ENCODE data around the gene RBBP4.
"Not testable (repeated sequence)": the region's sequence is repeated elsewhere in the genome, so short reads cannot be mapped to it uniquely, and the experiment has no call there.

The RBBP4 gene

GRCh38 chr1:32696041-32696440 is 45.0 kb downstream of the RBBP4 start:
- DNase-seq, result no peak

GRCh38 chr1:32696996-32697395 is 46.0 kb downstream of the RBBP4 start:
- DNase-seq, result not testable (repeated sequence)

GRCh38 chr1:32701421-32701911 is 50.5 kb downstream of the RBBP4 start:
- no peak for DNase-seq

DNA sequence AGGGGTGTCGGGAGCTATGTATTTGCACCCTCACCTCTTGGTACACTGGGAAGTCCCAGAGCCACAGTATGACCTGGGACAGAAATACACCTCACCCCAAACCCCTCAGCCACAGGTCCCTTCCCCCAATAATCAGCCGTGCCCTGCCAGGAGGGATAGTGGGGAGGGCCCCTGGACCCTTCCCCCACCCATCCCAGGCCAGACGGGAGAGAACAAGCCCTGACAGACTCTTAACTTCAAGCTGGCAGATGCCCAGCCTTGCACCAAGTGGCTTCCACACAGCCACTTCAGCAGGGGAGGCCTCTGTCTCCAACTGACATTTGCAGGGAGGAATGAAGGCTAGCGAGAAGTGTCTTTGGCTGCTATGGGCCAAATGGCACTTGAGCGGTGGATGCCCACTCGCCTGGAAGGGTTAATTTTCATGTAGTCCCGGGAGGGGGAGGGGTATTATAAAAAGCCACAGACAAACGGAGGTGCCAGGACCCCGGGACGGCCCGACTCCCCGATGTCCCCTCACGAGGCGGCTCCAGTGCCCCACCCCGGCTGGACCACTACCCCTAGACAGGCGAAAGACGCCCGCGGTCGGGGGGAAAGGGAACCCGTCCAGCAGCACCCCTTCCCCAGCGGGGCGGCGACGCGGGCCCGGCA is 51.1 kb downstream of the RBBP4 start:
- DNase-seq, result no peak

- DNase-seq, result no peak
Measured at GRCh38 chr1:32702599-32703478, 51.8 kb downstream of the RBBP4 start, which contains the start of gene SYNC. Gene SYNC, minus strand, starts transcription at chr1:32702770. Its CDS starts 110 bp downstream, at chr1:32702660.

DNA sequence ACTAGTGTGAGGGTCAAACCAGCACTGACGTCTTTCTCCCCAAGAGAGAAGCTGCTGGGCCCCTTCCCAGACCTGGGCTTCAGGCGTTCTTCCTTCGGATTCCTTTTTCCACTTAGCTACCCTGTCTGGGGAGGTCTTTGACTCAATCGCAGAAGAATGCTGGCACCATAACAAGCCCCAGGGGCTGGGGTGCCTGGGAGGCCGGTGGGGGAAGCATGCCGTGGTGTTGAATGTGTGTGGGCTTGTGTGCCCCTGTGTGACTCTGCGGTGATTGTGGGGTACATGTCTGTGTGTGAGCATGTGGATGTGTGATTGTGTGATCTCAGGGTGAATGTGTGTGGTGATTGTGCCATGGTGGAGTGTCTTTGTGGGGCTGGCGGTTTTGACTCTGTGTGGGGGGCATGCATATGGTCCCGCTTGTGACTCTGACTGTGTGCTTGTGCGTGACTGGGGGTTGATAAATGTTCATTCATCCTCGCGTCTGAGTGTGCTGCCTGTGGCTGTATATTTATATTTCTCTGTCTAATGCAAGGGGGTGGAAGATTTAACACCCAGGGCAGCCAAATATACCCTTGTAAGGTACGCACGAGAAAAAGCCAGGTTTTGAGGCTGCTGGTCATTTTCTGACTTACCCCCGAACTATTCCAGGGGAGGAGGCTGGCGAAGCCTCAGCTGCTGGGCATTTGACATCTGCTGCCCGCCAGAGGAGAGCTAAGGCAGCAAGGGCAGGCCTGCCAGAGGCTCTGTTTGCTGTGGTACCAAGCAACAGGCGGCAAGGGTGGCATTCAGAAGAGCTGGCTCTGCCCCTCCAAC is 52.7 kb downstream of the RBBP4 start:
- no peak for DNase-seq

GRCh38 chr1:32705516-32705915 is 54.5 kb downstream of the RBBP4 start:
- no peak for DNase-seq

DNA sequence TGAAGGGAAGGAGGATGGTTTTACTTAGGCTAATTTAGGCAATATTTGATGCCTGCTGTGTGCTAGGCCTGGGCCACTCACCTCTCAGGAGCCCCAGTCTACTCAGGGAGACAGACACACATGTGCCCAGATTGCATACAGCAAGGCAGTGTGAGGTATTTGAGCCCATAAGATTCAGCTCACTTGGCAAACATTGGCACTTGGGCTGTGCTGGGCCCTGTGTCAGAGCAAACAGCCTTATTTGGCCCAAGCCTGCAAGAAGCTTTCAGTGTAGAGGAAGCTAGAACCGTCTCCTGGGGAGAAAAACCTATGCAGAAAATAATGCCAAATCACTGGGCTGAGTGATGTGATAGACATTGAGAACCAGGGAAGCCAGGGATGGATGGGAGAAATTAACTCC is 55.5 kb downstream of the RBBP4 start:
- DNase-seq, result no peak

GRCh38 chr1:32709075-32709474 is 58.1 kb downstream of the RBBP4 start:
- DNase-seq, result no peak

DNA sequence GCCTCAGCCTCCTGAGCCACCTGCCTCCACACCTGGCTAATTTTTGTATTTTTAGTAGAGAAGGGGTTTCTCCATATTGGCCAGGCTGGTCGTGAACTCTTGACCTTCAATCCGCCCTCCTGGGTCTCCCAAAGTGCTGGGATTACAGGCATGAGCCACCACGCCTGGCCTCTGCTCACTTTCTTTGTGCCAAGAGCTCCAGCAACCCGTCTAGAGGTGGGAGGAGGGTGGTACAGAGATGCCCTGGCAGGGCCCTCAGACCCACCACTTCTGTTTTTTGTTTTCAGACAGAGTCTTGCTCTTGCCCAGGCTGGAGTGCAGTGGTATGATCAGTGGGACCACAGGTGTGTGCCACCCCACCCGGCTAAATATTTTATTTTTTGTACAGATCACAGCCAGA is 58.5 kb downstream of the RBBP4 start:
- no peak for DNase-seq

DNA sequence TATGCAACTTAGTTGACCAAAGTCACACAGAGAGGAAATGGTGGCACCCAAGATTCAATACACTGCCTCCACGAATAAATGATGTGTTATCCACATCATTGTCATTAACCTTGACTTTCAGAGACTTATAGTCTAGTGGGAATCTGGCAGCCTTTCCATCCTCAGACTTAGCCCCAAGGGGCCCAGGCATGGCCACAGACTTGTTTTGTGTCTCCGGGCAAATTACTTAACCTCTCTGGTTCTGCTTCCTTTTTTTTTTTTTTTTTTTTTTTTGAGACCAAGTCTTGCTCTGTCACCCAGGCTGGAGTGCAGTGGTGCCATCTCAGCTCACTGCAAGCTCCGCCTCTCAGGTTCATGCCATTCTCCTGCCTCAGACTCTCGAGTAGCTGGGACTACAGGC is 60.2 kb downstream of the RBBP4 start:
- DNase-seq, result not testable (repeated sequence)

- DNase-seq, result no peak
Measured at GRCh38 chr1:32713081-32713480, 62.1 kb downstream of the RBBP4 start.

GRCh38 chr1:32714277-32714676 is 63.3 kb downstream of the RBBP4 start:
- DNase-seq, result no peak

DNA sequence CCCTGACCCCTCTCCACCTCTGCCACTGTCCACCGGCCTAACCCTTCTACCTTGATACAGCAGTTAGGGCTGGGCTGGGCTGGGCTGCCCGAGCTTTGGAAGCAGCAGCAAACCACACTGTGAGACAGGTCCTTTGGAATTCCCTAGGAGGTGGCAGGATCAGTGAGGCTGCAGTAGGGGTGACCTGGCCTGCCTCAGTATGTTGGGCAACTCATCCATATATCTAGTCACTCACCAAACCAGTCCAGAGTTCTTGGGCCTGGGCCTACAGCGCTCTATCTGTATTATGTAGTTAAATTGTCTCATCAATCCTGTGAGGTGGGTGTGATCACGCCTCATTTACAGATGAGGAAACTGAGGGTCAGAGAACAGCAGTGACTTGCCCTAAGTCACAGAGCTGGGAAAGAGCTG is 64.9 kb downstream of the RBBP4 start:
- no peak for DNase-seq

GRCh38 chr1:32716312-32717148 is 65.5 kb downstream of the RBBP4 start:
- peak; percentile 79 for DNase-seq

DNA sequence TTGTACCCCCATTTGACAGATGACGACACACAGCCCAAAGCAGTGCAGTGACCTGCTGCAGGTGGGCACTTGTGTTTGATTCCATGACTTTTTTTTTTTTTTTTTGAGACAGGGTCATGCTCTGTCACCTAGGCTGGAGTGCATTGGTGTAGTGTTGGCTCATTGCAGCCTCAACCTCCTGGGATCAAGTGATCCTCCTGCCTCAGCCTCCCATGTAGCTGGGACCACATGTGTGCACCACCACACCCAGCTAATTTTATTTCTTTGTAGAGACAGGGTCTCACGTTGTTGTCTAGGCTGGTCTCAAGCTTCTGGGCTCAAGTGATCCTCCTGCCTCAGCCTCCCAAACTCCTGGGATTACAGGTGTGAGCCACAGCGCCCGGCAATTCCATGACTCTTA is 66.5 kb downstream of the RBBP4 start:
- no peak for DNase-seq

- no peak for DNase-seq
Measured at GRCh38 chr1:32718036-32718435, 67.0 kb downstream of the RBBP4 start.

DNA sequence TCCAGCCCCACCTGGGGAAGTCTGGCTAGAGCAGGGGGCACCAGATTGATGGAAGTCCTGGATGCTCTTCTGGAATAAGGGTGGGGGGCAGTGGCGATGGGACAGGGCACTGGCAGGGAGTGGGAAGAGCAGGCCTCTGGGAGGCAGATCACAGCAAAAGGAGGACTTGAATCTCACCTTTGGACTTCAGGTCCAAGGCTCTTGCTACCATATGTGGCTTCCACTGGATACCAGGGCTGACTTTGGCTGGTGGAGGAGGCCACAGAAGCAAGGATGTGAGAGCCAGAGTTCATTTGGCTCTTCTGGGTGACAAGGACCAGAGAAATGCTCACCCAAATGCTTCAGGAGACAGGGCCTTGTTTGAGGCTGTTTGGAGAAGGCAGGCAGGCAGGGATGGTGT is 67.5 kb downstream of the RBBP4 start:
- DNase-seq, result no peak

GRCh38 chr1:32719681-32720275 is 68.8 kb downstream of the RBBP4 start:
- no peak for DNase-seq

DNA sequence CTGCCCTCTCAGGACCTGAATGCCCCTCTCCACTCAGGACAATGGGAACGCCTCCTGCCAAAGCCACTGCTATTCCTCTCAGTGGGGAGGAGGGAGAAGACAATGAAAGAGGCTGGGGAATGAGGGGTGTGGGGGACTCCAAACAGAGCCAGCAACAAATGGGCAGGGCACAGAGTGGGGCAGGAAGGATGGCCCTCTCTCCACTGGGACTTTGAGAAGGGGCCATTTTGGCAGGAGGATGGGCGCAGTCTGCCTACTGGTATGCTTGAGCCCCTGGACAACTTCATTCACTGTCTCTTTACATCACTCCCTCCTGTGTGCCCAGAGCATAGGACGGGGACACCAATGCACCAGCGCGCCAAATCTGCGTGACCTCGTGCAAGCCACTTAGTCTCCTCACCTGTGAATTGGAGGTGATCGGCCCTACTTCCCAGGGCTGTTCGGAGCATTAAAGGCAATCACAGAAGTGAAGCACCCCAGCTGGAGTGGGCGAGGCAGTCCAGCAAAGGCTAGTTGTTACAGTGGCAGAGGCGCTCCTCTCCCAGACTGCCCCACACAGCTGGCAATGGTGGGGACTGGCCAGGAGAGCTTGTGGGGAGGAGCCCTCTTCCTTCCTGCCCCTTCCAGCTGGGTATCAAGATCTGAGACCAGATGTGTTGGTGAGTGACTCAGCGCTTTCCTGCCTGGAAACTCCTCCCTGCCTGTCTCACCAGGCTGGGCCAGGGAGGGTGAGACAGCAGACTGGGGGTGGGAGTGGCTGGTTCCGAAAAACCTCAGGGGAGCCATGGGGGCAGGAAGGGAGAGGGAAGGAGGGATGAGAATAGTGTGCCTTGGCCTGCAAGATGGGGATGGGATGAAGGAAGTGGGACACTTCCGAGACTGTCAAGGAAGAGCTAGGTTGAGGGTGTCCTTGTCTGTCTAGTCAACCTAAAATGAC is 73.9 kb downstream of the RBBP4 start:
- DNase-seq, result no peak

GRCh38 chr1:32725615-32725982 is 74.6 kb downstream of the RBBP4 start:
- no peak for DNase-seq
